ENCODE measurements around the gene GPX7.

The GPX7 gene

GRCh38 chr1:52632732-52633290 lies 30.6 kb downstream of the GPX7 start, which contains the start of gene SHISAL2A:
SHISAL2A (plus strand) TSS chr1:52633168; CDS start chr1:52633494, 326 bp downstream.
- FAIRE-seq (no peak), DNase-seq (ENCODE audit: insufficient read length) (peak; percentile 42)
- no peak for TF ChIP-seq POLR2A (IDR thresholded peaks at IDR 0.05; ENCODE audit: low read depth, low read length)

- DNase-seq (ENCODE audit: insufficient read length) (peak; percentile 31), FAIRE-seq (peak; percentile 79)
- no peak for TF ChIP-seq POLR2A (IDR thresholded peaks at IDR 0.05; ENCODE audit: low read depth, low read length)
- no peak for TF ChIP-seq TAF1 (IDR thresholded peaks at IDR 0.05; ENCODE audit: borderline replicate concordance, low read depth, low read length)
- TF ChIP-seq POLR2AphosphoS5 (IDR thresholded peaks at IDR 0.05; ENCODE audit: low read depth, low read length): no peak
These were observed 31.2 kb downstream of the GPX7 start for GRCh38 chr1:52633291-52633754.

DNA sequence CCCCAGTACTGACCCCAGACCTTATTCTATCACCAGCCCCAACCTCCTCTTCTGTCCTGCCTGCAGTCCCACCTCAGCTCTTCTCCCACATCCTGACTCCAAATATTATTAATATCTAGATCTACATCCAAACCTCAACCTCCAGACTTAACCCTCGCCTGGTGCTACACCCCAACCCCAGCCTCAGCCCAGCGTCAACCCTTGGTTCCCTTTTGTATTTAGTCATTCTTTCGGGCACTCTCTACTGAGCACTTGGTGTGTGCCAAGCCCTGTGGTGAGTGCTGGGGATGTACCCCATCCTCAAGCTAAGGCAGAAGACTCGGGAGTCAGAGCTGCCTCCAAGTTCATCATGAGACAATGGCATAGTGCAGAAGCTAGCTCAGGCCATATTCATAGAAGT lies 31.9 kb downstream of the GPX7 start:
- DNase-seq (ENCODE audit: insufficient read length): no peak
- FAIRE-seq: no peak
- TF ChIP-seq POLR2AphosphoS5 (IDR thresholded peaks at IDR 0.05; ENCODE audit: low read depth, low read length): no peak
- TF ChIP-seq POLR2A (IDR thresholded peaks at IDR 0.05; ENCODE audit: low read depth, low read length): no peak
- no peak for TF ChIP-seq TAF1 (IDR thresholded peaks at IDR 0.05; ENCODE audit: borderline replicate concordance, low read depth, low read length)

- FAIRE-seq (peak; percentile 36), DNase-seq (ENCODE audit: insufficient read length) (no peak)
- TF ChIP-seq POLR2AphosphoS5 (IDR thresholded peaks at IDR 0.05; ENCODE audit: low read depth, low read length) (no peak), TAF1 (IDR thresholded peaks at IDR 0.05; ENCODE audit: borderline replicate concordance, low read depth, low read length) (no peak), POLR2A (IDR thresholded peaks at IDR 0.05; ENCODE audit: low read depth, low read length) (no peak)
These were observed 33.3 kb downstream of the GPX7 start for GRCh38 chr1:52635321-52636089.

GRCh38 chr1:52636721-52637695 lies 34.8 kb downstream of the GPX7 start:
- TF ChIP-seq POLR2A (IDR thresholded peaks at IDR 0.05; ENCODE audit: low read depth, low read length) (peak; percentile 39; the same call in 1 of the 2 replicates), POLR2AphosphoS5 (IDR thresholded peaks at IDR 0.05; ENCODE audit: low read depth, low read length) (no peak), TAF1 (IDR thresholded peaks at IDR 0.05; ENCODE audit: borderline replicate concordance, low read depth, low read length) (no peak)

GRCh38 chr1:52637946-52638345 lies 35.8 kb downstream of the GPX7 start:
- TF ChIP-seq POLR2A (IDR thresholded peaks at IDR 0.05; ENCODE audit: low read depth, low read length): no peak
- TF ChIP-seq TAF1 (IDR thresholded peaks at IDR 0.05; ENCODE audit: borderline replicate concordance, low read depth, low read length): no peak
- no peak for TF ChIP-seq POLR2AphosphoS5 (IDR thresholded peaks at IDR 0.05; ENCODE audit: low read depth, low read length)
- FAIRE-seq (no peak), DNase-seq (ENCODE audit: insufficient read length) (no peak)

More at GRCh38 chr1:52636721-52637695, 34.8 kb downstream of the GPX7 start:
- FAIRE-seq (peak; percentile 97), DNase-seq (ENCODE audit: insufficient read length) (peak; percentile 46)

GRCh38 chr1:52640697-52641096 lies 38.5 kb downstream of the GPX7 start:
- no peak for TF ChIP-seq TAF1 (IDR thresholded peaks at IDR 0.05; ENCODE audit: borderline replicate concordance, low read depth, low read length)
- no peak for TF ChIP-seq POLR2A (IDR thresholded peaks at IDR 0.05; ENCODE audit: low read depth, low read length)
- no peak for TF ChIP-seq POLR2AphosphoS5 (IDR thresholded peaks at IDR 0.05; ENCODE audit: low read depth, low read length)
- no peak for FAIRE-seq
- DNase-seq (ENCODE audit: insufficient read length): no peak

GRCh38 chr1:52641307-52641706 lies 39.1 kb downstream of the GPX7 start:
- peak; percentile 90 for FAIRE-seq
- DNase-seq (ENCODE audit: insufficient read length): no peak
- no peak for TF ChIP-seq POLR2AphosphoS5 (IDR thresholded peaks at IDR 0.05; ENCODE audit: low read depth, low read length)
- TF ChIP-seq POLR2A (IDR thresholded peaks at IDR 0.05; ENCODE audit: low read depth, low read length): no peak
- no peak for TF ChIP-seq TAF1 (IDR thresholded peaks at IDR 0.05; ENCODE audit: borderline replicate concordance, low read depth, low read length)

DNA sequence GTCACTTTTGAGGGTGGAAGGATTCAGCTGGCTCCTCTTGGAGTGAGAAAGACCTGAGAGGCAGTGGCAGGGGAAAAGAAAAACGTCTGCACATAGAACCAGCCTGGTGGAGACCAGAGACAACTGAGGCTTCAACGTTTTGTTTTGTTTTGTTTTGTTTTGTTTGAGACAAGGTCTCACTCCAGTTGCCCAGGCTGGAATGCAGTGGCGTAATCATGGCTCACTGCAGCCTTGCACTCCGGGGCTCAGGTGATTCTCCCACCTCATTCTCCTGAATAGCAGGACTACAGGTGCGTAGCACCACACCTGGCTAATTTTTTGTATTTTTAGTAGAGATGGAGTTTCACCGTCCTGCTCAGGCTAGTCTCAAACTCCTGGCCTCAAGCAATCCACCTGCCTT lies 43.1 kb downstream of the GPX7 start:
- DNase-seq (ENCODE audit: insufficient read length) (no peak), FAIRE-seq (no peak)
- TF ChIP-seq TAF1 (IDR thresholded peaks at IDR 0.05; ENCODE audit: borderline replicate concordance, low read depth, low read length) (no peak), POLR2A (IDR thresholded peaks at IDR 0.05; ENCODE audit: low read depth, low read length) (no peak), POLR2AphosphoS5 (IDR thresholded peaks at IDR 0.05; ENCODE audit: low read depth, low read length) (no peak)

- FAIRE-seq: no peak
- TF ChIP-seq POLR2AphosphoS5 (IDR thresholded peaks at IDR 0.05; ENCODE audit: low read depth, low read length) (no peak), POLR2A (IDR thresholded peaks at IDR 0.05; ENCODE audit: low read depth, low read length) (no peak), TAF1 (IDR thresholded peaks at IDR 0.05; ENCODE audit: borderline replicate concordance, low read depth, low read length) (no peak)
These were observed 49.7 kb downstream of the GPX7 start for GRCh38 chr1:52651904-52652303.

DNA sequence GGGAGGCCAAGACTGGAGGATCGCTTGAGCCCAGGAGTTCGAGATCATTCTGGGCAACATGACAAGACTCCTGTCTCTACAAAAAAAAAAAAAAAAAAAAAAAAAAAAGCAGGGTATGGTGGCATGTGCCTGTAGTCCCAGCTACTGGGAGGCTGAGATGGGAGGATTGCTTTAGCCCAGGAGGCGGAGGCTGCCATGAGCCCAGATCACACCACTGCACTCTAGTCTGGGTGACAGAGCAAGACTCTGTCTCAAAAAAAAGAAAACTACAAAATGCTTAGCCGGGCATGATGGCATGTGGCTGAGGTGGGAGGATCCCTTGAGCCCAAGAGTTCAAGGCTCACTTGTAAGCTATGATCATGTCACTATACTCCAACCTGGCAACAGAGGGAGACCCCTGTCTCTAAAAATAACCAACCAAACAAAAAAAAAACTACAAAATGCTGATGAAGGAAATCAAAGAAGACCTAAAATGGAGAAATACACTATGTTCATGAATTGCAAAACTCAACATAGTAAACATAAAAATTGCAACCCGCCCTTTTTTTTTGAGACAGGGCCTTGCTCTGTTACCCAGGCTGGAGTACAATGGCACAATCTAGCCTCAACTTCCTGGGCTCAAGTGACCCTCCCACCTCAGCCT lies 51.2 kb downstream of the GPX7 start:
- no peak for FAIRE-seq

More at GRCh38 chr1:52651904-52652303, 49.7 kb downstream of the GPX7 start:
- DNase-seq (ENCODE audit: insufficient read length): no peak

More for the DNA sequence above, 51.2 kb downstream of the GPX7 start:
- DNase-seq (ENCODE audit: insufficient read length): no peak
- TF ChIP-seq TAF1 (IDR thresholded peaks at IDR 0.05; ENCODE audit: borderline replicate concordance, low read depth, low read length) (no peak), POLR2A (IDR thresholded peaks at IDR 0.05; ENCODE audit: low read depth, low read length) (no peak), POLR2AphosphoS5 (IDR thresholded peaks at IDR 0.05; ENCODE audit: low read depth, low read length) (no peak)
